ENCODE data around the gene ANKRD33B.

The ANKRD33B gene

GRCh38 chr5:10699281-10699874, 135.5 kb downstream of the ANKRD33B start:
- DNase-seq = no peak
- TF ChIP-seq CTCF (IDR thresholded peaks at IDR 0.05; ENCODE audit: low read depth, low read length, missing control alignments) = no peak
- in situ Hi-C loops (cut with HindIII; ENCODE audit: low pct_ligation_motif_present, low sequenced_read_pairs) = no loop called here
- no peak overlapping the region for H3K4me3 ChIP-seq (ENCODE audit: low read depth, low read length)
- no peak overlapping the region for H3K27ac ChIP-seq
- peaks cover 2% of the 10 kb centered on the region for H3K36me3 ChIP-seq (replicated peaks)
- H3K27me3 ChIP-seq (replicated peaks) = no peaks in the 10 kb centered on the region

- H3K27ac ChIP-seq = no peak overlapping the region
- no peak for DNase-seq
- in situ Hi-C loops (cut with HindIII; ENCODE audit: low pct_ligation_motif_present, low sequenced_read_pairs) = no loop called here
- no peaks in the 10 kb centered on the region for H3K27me3 ChIP-seq (replicated peaks)
- no peaks in the 10 kb centered on the region for H3K36me3 ChIP-seq (replicated peaks)
- TF ChIP-seq CTCF (IDR thresholded peaks at IDR 0.05; ENCODE audit: low read depth, low read length, missing control alignments) = no peak
- no peak overlapping the region for H3K4me3 ChIP-seq (ENCODE audit: low read depth, low read length)
These were observed 136.1 kb downstream of the ANKRD33B start for GRCh38 chr5:10699987-10700386.

- no peak for DNase-seq
- TF ChIP-seq CTCF (IDR thresholded peaks at IDR 0.05; ENCODE audit: low read depth, low read length, missing control alignments) = no peak
- in situ Hi-C loops (cut with HindIII; ENCODE audit: low pct_ligation_motif_present, low sequenced_read_pairs) = no loop called here
These were observed 136.6 kb downstream of the ANKRD33B start for GRCh38 chr5:10700516-10700915.

GRCh38 chr5:10701567-10702039, 137.7 kb downstream of the ANKRD33B start:
- in situ Hi-C loops (cut with HindIII; ENCODE audit: low pct_ligation_motif_present, low sequenced_read_pairs) = no loop called here
- Histone ChIP-seq H3K27me3 (replicated peaks) (no peaks in the 10 kb centered on the region), H3K27ac (peak overlapping the region; percentile 96), H3K36me3 (replicated peaks) (no peaks in the 10 kb centered on the region), H3K4me3 (ENCODE audit: low read depth, low read length) (no peak overlapping the region)
- peak; percentile 56 for DNase-seq
- TF ChIP-seq CTCF (IDR thresholded peaks at IDR 0.05; ENCODE audit: low read depth, low read length, missing control alignments) = peak; percentile 67

More at GRCh38 chr5:10700516-10700915, 136.6 kb downstream of the ANKRD33B start:
- Histone ChIP-seq H3K4me3 (ENCODE audit: low read depth, low read length) (no peak overlapping the region), H3K36me3 (replicated peaks) (no peaks in the 10 kb centered on the region), H3K27me3 (replicated peaks) (no peaks in the 10 kb centered on the region), H3K27ac (no peak overlapping the region)

- Histone ChIP-seq H3K36me3 (replicated peaks) (no peaks in the 10 kb centered on the region), H3K27ac (peak overlapping the region; percentile 96), H3K4me3 (ENCODE audit: low read depth, low read length) (no peak overlapping the region), H3K27me3 (replicated peaks) (no peaks in the 10 kb centered on the region)
- peak; percentile 97 for DNase-seq
- no peak for TF ChIP-seq CTCF (IDR thresholded peaks at IDR 0.05; ENCODE audit: low read depth, low read length, missing control alignments)
- in situ Hi-C loops (cut with HindIII; ENCODE audit: low pct_ligation_motif_present, low sequenced_read_pairs) = no loop called here
These were observed 138.3 kb downstream of the ANKRD33B start for GRCh38 chr5:10702040-10702629.
